IMR-90 (cell line): ENCODE results near the gene ZMYM1. TPM values are rescaled to one million over a fixed set of nuclear protein-coding genes. Genes with fewer than 3 reads are reported as not detected.

Source experiments
- ATAC-seq: fragments of 200-7000 bp; cut with Tn5 transposase; 2 replicates; pipeline ENCODE4 v1.9.1; 2020; ENCODE audit warnings: low read depth, mild to moderate bottlenecking, moderate library complexity
- BruUV-seq: library from RNA; stranded (reverse); fragments of 400-500 nt; replicated peaks from 2 replicates; lab custom pipeline; 2021; lab: Mats Ljungman, UMichigan
- CTCF ChIA-PET: fragments of 300-600 bp; formaldehyde crosslinking; extraction: SDS; loops from one replicate; lab custom pipeline; 2021; ENCODE audit warnings: antibody characterized with exemption; lab: Yijun Ruan, JAX
- POLR2A ChIA-PET: fragments of 300-600 bp; sonication (Branson Sonifier 250); formaldehyde crosslinking; loops from one replicate; lab custom pipeline; 2022; ENCODE audit warnings: antibody characterized with exemption; ENCODE audit not compliant: unreplicated experiment; lab: Charles Lee
- DNase-seq: peaks from one replicate; pipeline ENCODE4 v3.0.0; 2013
- H2AFZ ChIP-seq: replicated peaks from 2 replicates; pipeline ENCODE3; 2013; ENCODE audit warnings: low read length, mild to moderate bottlenecking; ENCODE audit not compliant: poor library complexity
- H2AK5ac ChIP-seq: 2 replicates; pipeline ENCODE4 v1.6.1; 2013; ENCODE audit warnings: low read depth, low read length, inconsistent platforms
- H2AK9ac ChIP-seq: replicated peaks from 2 replicates; pipeline ENCODE3; 2013; ENCODE audit warnings: mild to moderate bottlenecking, low read depth, low read length, moderate library complexity; ENCODE audit not compliant: poor library complexity
- H2BK120ac ChIP-seq: 2 replicates; pipeline ENCODE4 v1.6.1; 2013; ENCODE audit warnings: low read depth, low read length, inconsistent platforms
- H2BK15ac ChIP-seq: 3 replicates; pipeline ENCODE4 v1.6.1; 2013; ENCODE audit warnings: low read depth, low read length, inconsistent platforms
- H2BK20ac ChIP-seq: 2 replicates; pipeline ENCODE4 v1.6.1; 2013; ENCODE audit warnings: low read depth, mild to moderate bottlenecking, inconsistent platforms, low read length, moderate library complexity
- H2BK5ac ChIP-seq: 2 replicates; pipeline ENCODE4 v1.6.1; 2013; ENCODE audit warnings: mild to moderate bottlenecking, low read depth, low read length, inconsistent platforms; ENCODE audit not compliant: poor library complexity, severe bottlenecking
- H3K14ac ChIP-seq: replicated peaks from 2 replicates; pipeline ENCODE4 v1.6.1; 2013; ENCODE audit warnings: low read depth, low read length, inconsistent platforms
- H3K18ac ChIP-seq: 2 replicates; pipeline ENCODE4 v1.6.1; 2013; ENCODE audit warnings: low read depth, low read length, control low read depth
- H3K23ac ChIP-seq: 2 replicates; pipeline ENCODE4 v1.6.1; 2013; ENCODE audit warnings: low read depth, low read length, inconsistent platforms
- H3K27ac ChIP-seq: 2 replicates; pipeline ENCODE4 v1.5.1; 2013; ENCODE audit warnings: mild to moderate bottlenecking, control low read depth, low read length; ENCODE audit not compliant: insufficient read depth
- H3K27me3 ChIP-seq: 2 replicates; pipeline ENCODE4 v1.6.1; 2013; ENCODE audit warnings: low read length; ENCODE audit not compliant: control insufficient read depth, insufficient read depth
- H3K36me3 ChIP-seq: 2 replicates; pipeline ENCODE4 v1.6.1; 2013; ENCODE audit warnings: low read length, mixed read lengths; ENCODE audit not compliant: control insufficient read depth, insufficient read depth
- H3K4ac ChIP-seq: 2 replicates; pipeline ENCODE4 v1.6.1; 2013; ENCODE audit warnings: low read depth, low read length, inconsistent platforms
- H3K4me1 ChIP-seq: 2 replicates; pipeline ENCODE4 v1.6.1; 2013; ENCODE audit warnings: low read length, mixed read lengths; ENCODE audit not compliant: control insufficient read depth, insufficient read depth
- H3K4me2 ChIP-seq: 2 replicates; pipeline ENCODE4 v1.6.1; 2013; ENCODE audit warnings: low read depth, mild to moderate bottlenecking, control low read depth, low read length, moderate library complexity
- H3K4me3 ChIP-seq: 2 replicates; pipeline ENCODE4 v1.5.1; 2013; ENCODE audit warnings: low read depth, mild to moderate bottlenecking, control low read depth, low read length, moderate library complexity; ENCODE audit not compliant: insufficient read depth
- H3K56ac ChIP-seq: 2 replicates; pipeline ENCODE4 v1.6.1; 2013; ENCODE audit warnings: low read length, inconsistent platforms; ENCODE audit not compliant: insufficient read depth; ENCODE audit errors: extremely low read depth
- H3K79me1 ChIP-seq, 2 experiments: 2 replicates each; pipeline ENCODE4 v1.6.1; 2013; ENCODE audit warnings: low read length in 2 of 2, inconsistent platforms in 1 of 2, low read depth in 1 of 2
- H3K9ac ChIP-seq: 2 replicates; pipeline ENCODE4 v1.6.1; 2013; ENCODE audit warnings: low read depth, low read length, control low read depth
- H3K9me1 ChIP-seq: 2 replicates; pipeline ENCODE4 v1.6.1; 2013; ENCODE audit warnings: low read length, inconsistent platforms; ENCODE audit not compliant: insufficient read depth
- H3K9me3 ChIP-seq: 2 replicates; pipeline ENCODE4 v1.6.1; 2013; ENCODE audit warnings: low read length; ENCODE audit not compliant: control insufficient read depth, insufficient read depth
- H4K20me1 ChIP-seq: 2 replicates; pipeline ENCODE4 v1.6.1; 2013; ENCODE audit warnings: low read length, inconsistent platforms; ENCODE audit not compliant: insufficient read depth
- H4K5ac ChIP-seq: 2 replicates; pipeline ENCODE4 v1.6.1; 2013; ENCODE audit warnings: mild to moderate bottlenecking, low read depth, low read length, control low read depth
- H4K8ac ChIP-seq, 2 experiments: 2 replicates each; pipeline ENCODE4 v1.6.1; 2013; ENCODE audit warnings: low read depth in 2 of 2, low read length in 2 of 2, control low read depth in 1 of 2, inconsistent platforms in 1 of 2
- H4K91ac ChIP-seq: 2 replicates; pipeline ENCODE4 v1.6.1; 2013; ENCODE audit warnings: low read depth, low read length, inconsistent platforms; ENCODE audit not compliant: insufficient read depth
- CEBPB ChIP-seq: IDR thresholded peaks from 2 replicates; pipeline ENCODE4 v1.6.1; 2012; ENCODE audit warnings: low read depth, low read length, improper control_type of control experiment
- CTCF ChIP-seq: conservative IDR thresholded peaks from 2 replicates; pipeline ENCODE4 v1.5.1; 2012; ENCODE audit warnings: mild to moderate bottlenecking, low read depth, low read length, improper control_type of control experiment
- ELK1 ChIP-seq: fragments of 150-350 bp; IDR thresholded peaks from 2 replicates; pipeline ENCODE4 v1.6.1; 2016; ENCODE audit warnings: low read depth, mild to moderate bottlenecking, low read length, moderate library complexity, borderline replicate concordance
- MAFK ChIP-seq: IDR thresholded peaks from 2 replicates; pipeline ENCODE4 v1.6.1; 2012; ENCODE audit warnings: low read depth, low read length, improper control_type of control experiment
- MXI1 ChIP-seq: IDR thresholded peaks from 2 replicates; pipeline ENCODE4 v1.6.1; 2012; ENCODE audit warnings: low read depth, mild to moderate bottlenecking, low read length, moderate library complexity, borderline replicate concordance
- NFE2L2 ChIP-seq: fragments of 150-350 bp; IDR thresholded peaks from 2 replicates; pipeline ENCODE4 v1.6.1; 2016; ENCODE audit warnings: low read depth, mild to moderate bottlenecking, low read length
- POLR2A ChIP-seq: IDR thresholded peaks from 2 replicates; pipeline ENCODE4 v1.6.1; 2012; ENCODE audit warnings: mild to moderate bottlenecking, low read depth, low read length
- SMC3 ChIP-seq: fragments of 150-350 bp; IDR thresholded peaks from 2 replicates; pipeline ENCODE4 v1.6.1; 2016; ENCODE audit warnings: low read depth, mild to moderate bottlenecking, antibody characterized with exemption, low read length, moderate library complexity
- dilution Hi-C: fragments of 300-500 bp; cut with HindIII; formaldehyde crosslinking; loops from one replicate; pipeline ENCODE4 v1.14.3; 2018; ENCODE audit warnings: low sequenced_read_pairs; ENCODE audit not compliant: unreplicated experiment
- in situ Hi-C: fragments of 300-500 bp; cut with MboI; formaldehyde crosslinking; loops from 3 replicates; pipeline ENCODE4 v1.14.3; 2019; ENCODE audit warnings: low sequenced_read_pairs, inconsistent platforms, mixed read lengths
- intact Hi-C: fragments of 100-400 bp; cut with micrococcal nuclease; formaldehyde crosslinking; loops from 2 replicates; pipeline ENCODE4 v1.10.0; 2022
- polyA plus RNA-seq, 3 experiments: library from polyadenylated mRNA; depleted of rRNA; stranded (reverse); fragments of >200 nt; gene quantifications; 2 replicates each; pipeline ENCODE4 v1.2.3, GENCODE V29; 2012; ENCODE audit warnings: low replicate concordance in 1 of 3
- total RNA-seq: library from RNA; depleted of rRNA; stranded (reverse); fragments of >200 nt; gene quantifications from 2 replicates; pipeline ENCODE4 v1.2.3, GENCODE V29; 2012

Gene ZMYM1
- total and polyA plus RNA-seq, 2 of the 4 experiments (the other 2 are of a cell fraction): 7.2 to 33.9 TPM

- no peak for TF ChIP-seq POLR2A
- no peak for TF ChIP-seq SMC3
- no peak for TF ChIP-seq CTCF
- no peak for TF ChIP-seq MAFK
- no peak for TF ChIP-seq CEBPB
- TF ChIP-seq MXI1: no peak
- TF ChIP-seq ELK1: no peak
- TF ChIP-seq NFE2L2: no peak
- H3K79me1 ChIP-seq: no peaks in the 10 kb centered on the region
- no peak overlapping the region for H2BK5ac ChIP-seq
- no peak overlapping the region for H3K27ac ChIP-seq
- no peak overlapping the region for H4K91ac ChIP-seq
- no peak overlapping the region for H3K9ac ChIP-seq
- H4K20me1 ChIP-seq: no peaks in the 10 kb centered on the region
- H3K9me1 ChIP-seq: no peaks in the 10 kb centered on the region
- DNase-seq (no peak), ATAC-seq (no peak)
- BruUV-seq: no TSS peak
- dilution Hi-C loops: no loop called here
- in situ Hi-C loops: no loop called here
- peaks cover 4% of the 10 kb centered on the region; the same call in 1 of the 2 replicates for H3K9me3 ChIP-seq
- no peak overlapping the region for H2AK9ac ChIP-seq
- intact Hi-C loops: no loop called here
- ChIA-PET POLR2A (interaction anchor here (0.7 kb wide), 1 partner anchor 150 kb away, joined by 6 read pairs; no protein-coding TSS in a partner anchor), CTCF (no interaction called here)
- H2AK5ac ChIP-seq: no peak overlapping the region
- no peak overlapping the region for H3K14ac ChIP-seq
- no peak overlapping the region for H3K4me3 ChIP-seq
- H2BK15ac ChIP-seq: no peak overlapping the region
- H2AFZ ChIP-seq: no peak overlapping the region
- H3K56ac ChIP-seq: no peak overlapping the region
- no peaks in the 10 kb centered on the region for H3K4me1 ChIP-seq
- H2BK20ac ChIP-seq: no peak overlapping the region
- no peaks in the 10 kb centered on the region for H3K36me3 ChIP-seq
- H2BK120ac ChIP-seq: no peak overlapping the region
- no peak overlapping the region for H3K4me2 ChIP-seq
- no peak overlapping the region for H3K4ac ChIP-seq
- H4K5ac ChIP-seq: no peak overlapping the region
- no peaks in the 10 kb centered on the region for H3K27me3 ChIP-seq
- no peak overlapping the region for H4K8ac ChIP-seq
- no peak overlapping the region for H3K23ac ChIP-seq
- H3K18ac ChIP-seq: no peak overlapping the region
Measured at GRCh38 chr1:35129080-35129479, 49.9 kb downstream of the ZMYM1 start.
